Endothelial cell of umbilical vein (primary cell): Measurements from ENCODE around the gene ACER3. TPM values are rescaled to one million over a fixed set of nuclear protein-coding genes. Genes with fewer than 3 reads are reported as not detected.

Experiments
- BruUV-seq: library from RNA; stranded (reverse); fragments of 400-500 nt; replicated peaks from 2 replicates; lab custom pipeline; 2021; lab: Mats Ljungman, UMichigan
- CTCF ChIA-PET: fragments of 300-600, 350-600 bp; sonication (Branson Sonifier 250); formaldehyde crosslinking; loops from one replicate; lab custom pipeline; 2021; ENCODE audit warnings: antibody characterized with exemption, inconsistent platforms; lab: Charles Lee
- POLR2A ChIA-PET: fragments of 300-600, 350-600 bp; sonication (Branson Sonifier 250); formaldehyde crosslinking; loops from one replicate; lab custom pipeline; 2021; ENCODE audit warnings: antibody characterized with exemption, inconsistent platforms; lab: Charles Lee
- DNase-seq: peaks from one replicate; pipeline ENCODE4 v3.0.0-alpha.2; 2011; ENCODE audit warnings: low read depth, low spot score
- FAIRE-seq: peaks from 2 replicates; lab custom pipeline; 2011; peaks lifted over from hg19 to GRCh38; lab: Jason Lieb, UNC
- H2AFZ ChIP-seq: 2 replicates; pipeline ENCODE4 v1.6.0; 2012; ENCODE audit warnings: low read depth, low read length, control low read depth, inconsistent platforms
- H3K27ac ChIP-seq: 2 replicates; pipeline ENCODE4 v1.5.1; 2011; ENCODE audit warnings: low read depth, mild to moderate bottlenecking, control low read depth, low read length, moderate library complexity; ENCODE audit not compliant: insufficient read depth
- H3K27me3 ChIP-seq, 2 experiments: 2 replicates each; pipeline versions ENCODE4 v1.6.0 to v1.6.1; 2011; ENCODE audit warnings: low read length in 2 of 2, mixed read lengths in 1 of 2; ENCODE audit not compliant: control insufficient read depth in 2 of 2, insufficient read depth in 2 of 2
- H3K36me3 ChIP-seq, 2 experiments: 2 replicates in 1 of 2; 3 replicates in 1 of 2; pipeline ENCODE4 v1.5.1; 2011; ENCODE audit warnings: low read length in 2 of 2, mild to moderate bottlenecking in 1 of 2, moderate library complexity in 1 of 2; ENCODE audit not compliant: control insufficient read depth in 2 of 2, insufficient read depth in 2 of 2; ENCODE audit errors: extremely low read depth in 1 of 2
- H3K4me1 ChIP-seq: 3 replicates; pipeline ENCODE4 v1.5.1; 2011; ENCODE audit warnings: mild to moderate bottlenecking, low read length; ENCODE audit not compliant: control insufficient read depth, insufficient read depth; ENCODE audit errors: extremely low read depth
- H3K4me2 ChIP-seq: 2 replicates; pipeline ENCODE4 v1.6.1; 2011; ENCODE audit warnings: low read length, control low read depth, mixed read lengths; ENCODE audit not compliant: insufficient read depth
- H3K4me3 ChIP-seq, 3 experiments: fragments of 200-600 bp in 1 of 3; sonication (generic), shearing (Covaris generic) in 1 of 3; replicated peaks in 1 of 3; 2 replicates each; pipeline ENCODE4 v1.5.1; 2011 to 2016; ENCODE audit warnings: control low read depth in 3 of 3, low read length in 3 of 3, mild to moderate bottlenecking in 2 of 3, inconsistent platforms in 1 of 3, low read depth in 1 of 3, moderate library complexity in 1 of 3; ENCODE audit not compliant: insufficient read depth in 1 of 3
- H3K79me2 ChIP-seq: 2 replicates; pipeline ENCODE4 v1.6.0; 2012; ENCODE audit warnings: low read length, inconsistent platforms; ENCODE audit not compliant: control insufficient read depth, insufficient read depth
- H3K9ac ChIP-seq: replicated peaks from 2 replicates; pipeline ENCODE3; 2011; ENCODE audit warnings: low read length, control low read depth; ENCODE audit not compliant: insufficient read depth; ENCODE audit errors: extremely low read depth
- H3K9me1 ChIP-seq: replicated peaks from 3 replicates; pipeline ENCODE4 v1.6.0; 2011; ENCODE audit warnings: mild to moderate bottlenecking, low read length; ENCODE audit not compliant: control insufficient read depth, insufficient read depth; ENCODE audit errors: extremely low read depth
- H3K9me3 ChIP-seq: replicated peaks from 2 replicates; pipeline ENCODE4 v1.5.1; 2012; ENCODE audit warnings: low read length, inconsistent platforms; ENCODE audit not compliant: control insufficient read depth, insufficient read depth
- H4K20me1 ChIP-seq: replicated peaks from 2 replicates; pipeline ENCODE3; 2011; ENCODE audit warnings: mild to moderate bottlenecking, low read length; ENCODE audit not compliant: control insufficient read depth, insufficient read depth; ENCODE audit errors: extremely low read depth
- EZH2 ChIP-seq: IDR thresholded peaks from 2 replicates; pipeline ENCODE4 v1.6.1; 2012; ENCODE audit warnings: borderline replicate concordance, low read depth, mild to moderate bottlenecking, moderate library complexity, low read length, inconsistent platforms; ENCODE audit not compliant: severe bottlenecking
- FOS ChIP-seq: IDR thresholded peaks from 2 replicates; pipeline ENCODE4 v1.6.1; 2011; ENCODE audit warnings: mild to moderate bottlenecking, low read length, moderate library complexity, borderline replicate concordance; ENCODE audit not compliant: insufficient read depth
- GATA2 ChIP-seq: IDR thresholded peaks from 2 replicates; pipeline ENCODE4 v1.7.0; 2011; ENCODE audit warnings: low read depth, mild to moderate bottlenecking, moderate library complexity, mixed read lengths, low read length; ENCODE audit not compliant: insufficient read length, insufficient read depth
- JUN ChIP-seq: IDR thresholded peaks from 2 replicates; pipeline ENCODE4 v1.6.1; 2011; ENCODE audit warnings: borderline replicate concordance, low read depth; ENCODE audit not compliant: insufficient read length, insufficient read depth
- MAX ChIP-seq: IDR thresholded peaks from 2 replicates; pipeline ENCODE4 v1.6.1; 2011; ENCODE audit not compliant: insufficient read depth, insufficient read length
- POLR2AphosphoS5 ChIP-seq: IDR thresholded peaks from 2 replicates; pipeline ENCODE4 v1.6.1; 2012; ENCODE audit warnings: low read depth, mild to moderate bottlenecking, control low read depth, low read length, moderate library complexity; ENCODE audit not compliant: insufficient read depth
- dilution Hi-C: fragments of 300-500 bp; cut with MboI; formaldehyde crosslinking; loops from one replicate; pipeline ENCODE4 v1.15.0; 2019; ENCODE audit warnings: low sequenced_read_pairs; ENCODE audit not compliant: extremely low pct_ligation_motif_present
- intact Hi-C: fragments of 100-400 bp; cut with micrococcal nuclease; formaldehyde crosslinking; loops from one replicate; pipeline ENCODE4 v1.10.0; 2022
- polyA plus RNA-seq, 4 experiments: library from polyadenylated mRNA; depleted of rRNA in 3 of 4; stranded (reverse) in 3 of 4; unstranded in 1 of 4; fragments of >200 nt; gene quantifications; 2 replicates each; pipeline versions ENCODE4 v1.2.1 to v1.2.3, GENCODE V29; 2011 to 2012; ENCODE audit warnings: missing spikeins in 1 of 4
- total RNA-seq: library from RNA; stranded (reverse); gene quantifications from 2 replicates; pipeline ENCODE4 v1.2.3, GENCODE V29; 2021

Gene ACER3
- total and polyA plus RNA-seq, 2 donors (not counting 3 experiments of a cell fraction or from before 2014, with no cell fraction given): 9.9 to 31.6 TPM

- ChIA-PET CTCF (interaction anchor here (1.5 to 2.4 kb wide), 3 partner anchors 9 to 19 kb away, joined by 13 to 44 read pairs (median 20); no protein-coding TSS in a partner anchor), POLR2A (no interaction called here)
- no peaks in the 10 kb centered on the region for H3K36me3 ChIP-seq
- H3K27me3 ChIP-seq: no peaks in the 10 kb centered on the region
- H3K4me2 ChIP-seq: no peak overlapping the region
- peak; percentile 26 for DNase-seq
- peak; percentile 78 for FAIRE-seq
- no peak overlapping the region for H3K4me3 ChIP-seq
- peak overlapping the region; percentile 80 for H3K27ac ChIP-seq
- no peaks in the 10 kb centered on the region for H3K79me2 ChIP-seq
- no peaks in the 10 kb centered on the region for H3K9me1 ChIP-seq
- H3K9me3 ChIP-seq: no peaks in the 10 kb centered on the region
- intact Hi-C loops: no loop called here
- H3K9ac ChIP-seq: no peak overlapping the region
- TF ChIP-seq FOS: no peak
- TF ChIP-seq GATA2: no peak
- TF ChIP-seq JUN: no peak
- no peak for TF ChIP-seq EZH2
- no peak for TF ChIP-seq MAX
- no peak for TF ChIP-seq POLR2AphosphoS5
- no peaks in the 10 kb centered on the region for H4K20me1 ChIP-seq
- no TSS peak for BruUV-seq
- H3K4me1 ChIP-seq: peaks cover 35% of the 10 kb centered on the region
- dilution Hi-C loops: no loop called here
- peak overlapping the region; percentile 44 for H2AFZ ChIP-seq
These were observed 211.2 kb downstream of the ACER3 start for GRCh38 chr11:77071671-77072605.
